Gastrocnemius medialis (tissue), 4 donors: ENCODE results near the gene SPTBN1. TPM values are rescaled to one million over a fixed set of nuclear protein-coding genes. Genes with fewer than 3 reads are reported as not detected.

Experiments used
- ATAC-seq, 2 donors: fragments of 150-250 bp; one replicate each; pipeline ENCODE4 v1.9.1; 2016
- DNase-seq, 2 donors: peaks; one replicate each; pipeline ENCODE4 v3.0.0-alpha.2; 2019
- H3K27ac ChIP-seq, 4 donors: fragments of 200-600 bp; sonication (generic); 1 replicate in 1 of 4; 2 replicates in 3 of 4; pipeline ENCODE4 v1.5.1; 2016 to 2018; ENCODE audit warnings: mild to moderate bottlenecking in 2 of 4, moderate library complexity in 1 of 4
- H3K27me3 ChIP-seq, 3 donors: fragments of 200-600 bp; sonication (generic) in 2 of 3; 1 replicate in 1 of 3; 2 replicates in 2 of 3; pipeline versions ENCODE4 v1.5.1 to v1.6.0; 2016 to 2019; ENCODE audit warnings: mild to moderate bottlenecking in 1 of 3, moderate library complexity in 1 of 3
- H3K36me3 ChIP-seq, 2 donors: fragments of 200-600 bp; sonication (generic) in 1 of 2; one replicate each; pipeline ENCODE4 v1.5.1; 2017 to 2018
- H3K4me1 ChIP-seq, 2 donors: fragments of 200-600 bp; sonication (generic) in 1 of 2; one replicate each; pipeline ENCODE4 v1.5.1; 2016 to 2017; ENCODE audit warnings: mild to moderate bottlenecking in 2 of 2
- H3K4me3 ChIP-seq, 4 donors: fragments of 200-600 bp; sonication (generic) in 3 of 4; 1 replicate in 1 of 4; 2 replicates in 3 of 4; pipeline ENCODE4 v1.5.1; 2016 to 2019; ENCODE audit warnings: mild to moderate bottlenecking in 2 of 4
- H3K9me3 ChIP-seq, 3 donors: fragments of 200-600 bp; sonication (generic) in 2 of 3; 1 replicate in 1 of 3; 2 replicates in 2 of 3; pipeline ENCODE4 v1.5.1; 2016 to 2019
- POLR2A ChIP-seq, 2 donors: fragments of 450-650 bp; IDR thresholded peaks; one replicate each; pipeline ENCODE4 v1.6.1; 2017; ENCODE audit warnings: antibody characterized with exemption in 2 of 2, mild to moderate bottlenecking in 2 of 2, moderate library complexity in 2 of 2
- in situ Hi-C, 4 donors: fragments of 200-750 bp; cut with MboI; loops; one replicate each; pipeline versions ENCODE4 v1.15.0 to v1.8.0; 2017; ENCODE audit warnings: low sequenced_read_pairs in 4 of 4
- intact Hi-C: fragments of 100-400 bp; cut with DNase I; formaldehyde crosslinking; loops from one replicate; pipeline ENCODE4 v1.15.1; 2023; ENCODE audit warnings: low total_unique reads
- total RNA-seq, 4 donors: library from RNA; depleted of rRNA; stranded (reverse); fragments of >200 nt; gene quantifications; one replicate each; pipeline versions ENCODE4 v1.1.0 to v1.2.3, GENCODE V29; 2016
- TF ChIP-seq, protein P1 (sequence below), 5 experiments: fragments of 450-650 bp in 3 of 5; fragments of 200-600 bp in 2 of 5; sonication (generic) in 2 of 5; IDR thresholded peaks in 4 of 5; conservative IDR thresholded peaks in 1 of 5; 1 replicate in 4 of 5; 2 replicates in 1 of 5; pipeline ENCODE4 v1.5.1; 2016 to 2019; ENCODE audit warnings: antibody characterized with exemption in 5 of 5, mild to moderate bottlenecking in 3 of 5, moderate library complexity in 3 of 5

SPTBN1 gene
- total RNA-seq, 4 donors from 2014 or later, result 107 to 191 (median 119) TPM

DNA sequence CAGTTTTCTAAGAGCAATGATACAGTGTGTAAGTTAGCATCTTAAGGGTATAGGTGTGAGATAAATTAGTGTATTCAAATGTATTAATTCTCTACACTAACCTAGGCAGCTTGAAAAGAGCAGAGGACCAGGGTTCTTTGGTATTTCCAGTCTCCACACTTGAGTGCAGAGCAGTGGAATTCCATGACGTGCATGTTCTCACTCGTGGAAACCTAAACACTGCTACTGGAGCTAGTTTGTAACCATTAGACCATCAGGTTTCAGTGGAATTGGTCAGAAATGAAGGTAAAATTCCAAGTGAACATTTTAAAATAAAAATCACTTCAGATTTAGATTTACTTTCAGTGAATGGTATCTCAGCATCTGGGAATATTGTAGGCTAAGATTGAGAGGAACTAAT is 9.0 kb downstream of the SPTBN1 start:
- intact Hi-C loops (loop anchor here (2.0 kb wide), 1 partner anchor 204 kb away; no protein-coding TSS in a partner anchor), in situ Hi-C loops (no loop called here)
- no peak for TF ChIP-seq POLR2A (IDR thresholded peaks at IDR 0.05)
- TF ChIP-seq, protein P1, sequence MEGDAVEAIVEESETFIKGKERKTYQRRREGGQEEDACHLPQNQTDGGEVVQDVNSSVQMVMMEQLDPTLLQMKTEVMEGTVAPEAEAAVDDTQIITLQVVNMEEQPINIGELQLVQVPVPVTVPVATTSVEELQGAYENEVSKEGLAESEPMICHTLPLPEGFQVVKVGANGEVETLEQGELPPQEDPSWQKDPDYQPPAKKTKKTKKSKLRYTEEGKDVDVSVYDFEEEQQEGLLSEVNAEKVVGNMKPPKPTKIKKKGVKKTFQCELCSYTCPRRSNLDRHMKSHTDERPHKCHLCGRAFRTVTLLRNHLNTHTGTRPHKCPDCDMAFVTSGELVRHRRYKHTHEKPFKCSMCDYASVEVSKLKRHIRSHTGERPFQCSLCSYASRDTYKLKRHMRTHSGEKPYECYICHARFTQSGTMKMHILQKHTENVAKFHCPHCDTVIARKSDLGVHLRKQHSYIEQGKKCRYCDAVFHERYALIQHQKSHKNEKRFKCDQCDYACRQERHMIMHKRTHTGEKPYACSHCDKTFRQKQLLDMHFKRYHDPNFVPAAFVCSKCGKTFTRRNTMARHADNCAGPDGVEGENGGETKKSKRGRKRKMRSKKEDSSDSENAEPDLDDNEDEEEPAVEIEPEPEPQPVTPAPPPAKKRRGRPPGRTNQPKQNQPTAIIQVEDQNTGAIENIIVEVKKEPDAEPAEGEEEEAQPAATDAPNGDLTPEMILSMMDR (IDR thresholded peaks at IDR 0.05 in 4 of 5, conservative IDR thresholded peaks at IDR 0.05 in 1 of 5), result no peak
- no peak overlapping the region for H3K4me3 ChIP-seq
- no peaks in the 10 kb centered on the region for H3K36me3 ChIP-seq
- ATAC-seq, result no peak
- H3K27me3 ChIP-seq, result no peaks in the 10 kb centered on the region
- H3K27ac ChIP-seq, result peak overlapping the region; percentile 28 to 90 (median 74)
- no peaks in the 10 kb centered on the region for H3K9me3 ChIP-seq
- peaks cover 41 to 90% of the 10 kb centered on the region in 2 donors for H3K4me1 ChIP-seq
- DNase-seq, result no peak

- H3K27ac ChIP-seq, result peak overlapping the region; percentile 43 to 85 (median 64)
- ATAC-seq (peak; percentile 71 to 82), DNase-seq (no peak)
- in situ Hi-C loops (no loop called here), intact Hi-C loops (no loop called here)
- no peaks in the 10 kb centered on the region for H3K9me3 ChIP-seq
- H3K27me3 ChIP-seq, result no peaks in the 10 kb centered on the region
- TF ChIP-seq, protein P1 (IDR thresholded peaks at IDR 0.05 in 4 of 5, conservative IDR thresholded peaks at IDR 0.05 in 1 of 5), result no peak
- TF ChIP-seq POLR2A (IDR thresholded peaks at IDR 0.05), result no peak
- H3K36me3 ChIP-seq, result no peaks in the 10 kb centered on the region
- peak overlapping the region in 3 of 4 donors; percentile 15 to 44 (median 17) for H3K4me3 ChIP-seq
- peaks cover 42 to 90% of the 10 kb centered on the region in 2 donors for H3K4me1 ChIP-seq
These were observed 10.7 kb downstream of the SPTBN1 start for GRCh38 chr2:54466870-54467269.

GRCh38 chr2:54468673-54469072 is 12.5 kb downstream of the SPTBN1 start:
- Histone ChIP-seq H3K9me3 (no peaks in the 10 kb centered on the region), H3K27me3 (no peaks in the 10 kb centered on the region), H3K4me1 (peaks cover 33 to 85% of the 10 kb centered on the region in 2 donors), H3K27ac (peak overlapping the region; percentile 53 to 85 (median 65)), H3K4me3 (no peak overlapping the region), H3K36me3 (no peaks in the 10 kb centered on the region)
- intact Hi-C loops, result no loop called here
- TF ChIP-seq, protein P1 (IDR thresholded peaks at IDR 0.05 in 4 of 5, conservative IDR thresholded peaks at IDR 0.05 in 1 of 5), result no peak
- no peak for TF ChIP-seq POLR2A (IDR thresholded peaks at IDR 0.05)
- in situ Hi-C loops, result no loop called here
- no peak for DNase-seq
- ATAC-seq, result no peak

DNA sequence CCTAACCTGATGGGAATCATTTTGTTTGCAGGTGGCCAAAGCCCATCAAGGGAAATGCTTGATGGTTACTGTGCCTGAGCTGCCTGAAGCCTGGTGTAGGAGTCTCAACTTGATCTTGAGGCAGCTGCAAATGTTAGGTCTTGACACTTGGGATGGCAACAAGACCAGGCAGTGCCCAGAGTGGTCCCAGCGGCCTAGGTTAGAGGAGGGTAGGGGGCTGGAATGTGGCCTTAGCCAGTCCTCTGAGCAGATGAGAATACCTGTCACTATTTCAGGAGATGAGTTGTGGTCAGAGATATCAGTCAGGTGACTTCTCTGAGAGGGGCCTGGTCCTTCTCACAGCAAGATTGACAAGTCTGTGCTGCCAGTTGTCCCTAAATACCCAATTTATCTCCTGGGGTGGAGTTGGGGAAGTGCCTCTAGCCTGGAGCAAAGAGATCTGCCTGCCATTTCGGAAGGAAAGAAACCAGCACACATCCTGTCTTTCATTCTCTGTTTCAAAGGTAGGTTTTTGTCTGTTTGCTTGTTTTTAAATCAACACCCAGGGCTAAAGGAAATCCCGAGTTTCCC is 13.4 kb downstream of the SPTBN1 start:
- Histone ChIP-seq H3K36me3 (no peaks in the 10 kb centered on the region), H3K27me3 (no peaks in the 10 kb centered on the region), H3K4me3 (no peak overlapping the region), H3K9me3 (no peaks in the 10 kb centered on the region), H3K27ac (peak overlapping the region; percentile 53 to 85 (median 65)), H3K4me1 (peaks cover 37 to 86% of the 10 kb centered on the region in 2 donors)
- intact Hi-C loops, result no loop called here
- in situ Hi-C loops, result no loop called here
- ATAC-seq (no peak), DNase-seq (no peak)
- TF ChIP-seq, protein P1 (IDR thresholded peaks at IDR 0.05 in 4 of 5, conservative IDR thresholded peaks at IDR 0.05 in 1 of 5), result no peak
- no peak for TF ChIP-seq POLR2A (IDR thresholded peaks at IDR 0.05)
